ENCODE results near the gene CNOT11. TPM values are rescaled to one million over a fixed set of nuclear protein-coding genes. Genes with fewer than 3 reads are reported as not detected.

The CNOT11 gene
- total and polyA plus RNA-seq, 2 of the 13 experiments (the other 11 are each of a cell fraction or from before 2014, with no cell fraction given) = 114 to 209 TPM

- TF ChIP-seq HNRNPLL (IDR thresholded peaks at IDR 0.05; ENCODE audit: low read depth, low read length, poor library complexity, severe bottlenecking) = no peak
- TF ChIP-seq TOPORS (CRISPR knock-in tag; IDR thresholded peaks at IDR 0.05) = no peak; the same call in 1 of the 2 replicates
- no peak for TF ChIP-seq CEBPZ (IDR thresholded peaks at IDR 0.05; ENCODE audit: low read length)
- peak; percentile 19; the same call in 1 of the 2 replicates for TF ChIP-seq GABPB1 (CRISPR knock-in tag; IDR thresholded peaks at IDR 0.05)
- TF ChIP-seq ZSCAN21 (CRISPR knock-in tag; IDR thresholded peaks at IDR 0.05; ENCODE audit: borderline replicate concordance) = no peak
- TF ChIP-seq ZNF598 (CRISPR knock-in tag; IDR thresholded peaks at IDR 0.05; ENCODE audit: borderline replicate concordance) = no peak
- peak; percentile 16 for TF ChIP-seq XRCC5 (optimal IDR thresholded peaks at IDR 0.05; ENCODE audit: low read length)
- 0 out of 2 replicates have a peak, but pooled peaks have one; percentile 15 for TF ChIP-seq ZNF678 (CRISPR knock-in tag; IDR thresholded peaks at IDR 0.05)
- TF ChIP-seq ZFP37 (CRISPR knock-in tag; IDR thresholded peaks at IDR 0.05; ENCODE audit: borderline replicate concordance) = peak; percentile 59; the same call in 1 of the 2 replicates
- TF ChIP-seq CHD2 (IDR thresholded peaks at IDR 0.05; ENCODE audit: low read depth, low read length) = no peak
These were observed 13.5 kb upstream of the CNOT11 start (continued) for GRCh38 chr2:101238930-101239759.

All from HepG2 (cell line).